GM12878 (cell line): Measurements from ENCODE around the gene EFNB2. TPM values are rescaled to one million over a fixed set of nuclear protein-coding genes. Genes with fewer than 3 reads are reported as not detected.

Source experiments
- BACH1 ChIP-seq: fragments of 450-650 bp; IDR thresholded peaks from 2 replicates; pipeline ENCODE4 v1.6.1; 2017; ENCODE audit warnings: mild to moderate bottlenecking, borderline replicate concordance
- E4F1 ChIP-seq: fragments of 450-650 bp; IDR thresholded peaks from 2 replicates; pipeline ENCODE4 v1.6.1; 2018; ENCODE audit warnings: borderline replicate concordance, mild to moderate bottlenecking; ENCODE audit not compliant: partially characterized antibody
- JUNB ChIP-seq: IDR thresholded peaks from 2 replicates; pipeline ENCODE4 v1.6.1; 2016; ENCODE audit warnings: antibody characterized with exemption, mild to moderate bottlenecking
- JUND ChIP-seq: IDR thresholded peaks from 2 replicates; pipeline ENCODE4 v1.6.1; 2012; ENCODE audit warnings: low read depth, mild to moderate bottlenecking, low read length, improper control_type of control experiment, moderate library complexity
- KAT2A ChIP-seq: conservative IDR thresholded peaks from 2 replicates; pipeline ENCODE4 v1.6.1; 2011; ENCODE audit warnings: low read depth, low read length; ENCODE audit not compliant: control insufficient read depth
- POU2F2 ChIP-seq: IDR thresholded peaks from 3 replicates; pipeline ENCODE4 v1.6.1; 2011; ENCODE audit warnings: low read depth, mild to moderate bottlenecking, low read length, borderline replicate concordance
- RUNX3 ChIP-seq: IDR thresholded peaks from 2 replicates; pipeline ENCODE4 v1.6.1; 2012; ENCODE audit warnings: low read length, inconsistent platforms
- SMARCA5 ChIP-seq: fragments of 450-650 bp; IDR thresholded peaks from 2 replicates; pipeline ENCODE4 v1.6.1; 2017; ENCODE audit warnings: mild to moderate bottlenecking
- WRNIP1 ChIP-seq: IDR thresholded peaks from 2 replicates; pipeline ENCODE4 v1.6.1; 2011; ENCODE audit warnings: low read depth, low read length, improper control_type of control experiment, borderline replicate concordance
- ZBTB11 ChIP-seq: fragments of 450-650 bp; formaldehyde crosslinking; IDR thresholded peaks from 2 replicates; pipeline ENCODE4 v1.5.0; 2022; ENCODE audit warnings: mild to moderate bottlenecking, missing genetic modification characterization
- ZNF592 ChIP-seq: fragments of 450-650 bp; IDR thresholded peaks from 2 replicates; pipeline ENCODE4 v1.6.1; 2017; ENCODE audit warnings: mild to moderate bottlenecking, moderate library complexity
- ZNF622 ChIP-seq: fragments of 450-650 bp; IDR thresholded peaks from 2 replicates; pipeline ENCODE4 v1.6.1; 2017; ENCODE audit warnings: mild to moderate bottlenecking, inconsistent platforms
- polyA plus RNA-seq, 11 experiments: library from polyadenylated mRNA; depleted of rRNA in 4 of 11; unstranded in 6 of 11; stranded (reverse) in 5 of 11; fragments of >200 nt; fragmentation: Nextera tagmentation in 4 of 11; fragmentation: Illumina TruSeq in 1 of 11; extraction: Ambion mirVana in 4 of 11; extraction: Trizol in 1 of 11; gene quantifications; 1 replicate in 1 of 11; 2 replicates in 10 of 11; pipeline versions ENCODE4 v1.2.1 to v1.2.3, GENCODE V29; 2011 to 2016; ENCODE audit warnings: inconsistent platforms in 2 of 11, missing spikeins in 2 of 11, low read depth in 1 of 11
- total RNA-seq, 4 experiments: library from RNA; depleted of rRNA in 3 of 4; stranded (reverse); fragments of >200 nt in 3 of 4; fragmentation: Illumina TruSeq in 1 of 4; extraction: Trizol in 1 of 4; gene quantifications; 2 replicates each; pipeline versions ENCODE4 v1.2.1 to v1.2.3, GENCODE V29; 2013 to 2021
- TF ChIP-seq, protein P1 (sequence below): fragments of 450-650 bp; formaldehyde crosslinking; IDR thresholded peaks from 2 replicates; pipeline ENCODE4 v1.4.0; 2020; ENCODE audit warnings: mild to moderate bottlenecking, moderate library complexity

EFNB2 gene
- total and polyA plus RNA-seq, 10 of the 15 experiments (the other 5 are each of a cell fraction or from before 2014, with no cell fraction given), result 0.12 to 1.5 (median 0.31) TPM; not detected in 1

DNA sequence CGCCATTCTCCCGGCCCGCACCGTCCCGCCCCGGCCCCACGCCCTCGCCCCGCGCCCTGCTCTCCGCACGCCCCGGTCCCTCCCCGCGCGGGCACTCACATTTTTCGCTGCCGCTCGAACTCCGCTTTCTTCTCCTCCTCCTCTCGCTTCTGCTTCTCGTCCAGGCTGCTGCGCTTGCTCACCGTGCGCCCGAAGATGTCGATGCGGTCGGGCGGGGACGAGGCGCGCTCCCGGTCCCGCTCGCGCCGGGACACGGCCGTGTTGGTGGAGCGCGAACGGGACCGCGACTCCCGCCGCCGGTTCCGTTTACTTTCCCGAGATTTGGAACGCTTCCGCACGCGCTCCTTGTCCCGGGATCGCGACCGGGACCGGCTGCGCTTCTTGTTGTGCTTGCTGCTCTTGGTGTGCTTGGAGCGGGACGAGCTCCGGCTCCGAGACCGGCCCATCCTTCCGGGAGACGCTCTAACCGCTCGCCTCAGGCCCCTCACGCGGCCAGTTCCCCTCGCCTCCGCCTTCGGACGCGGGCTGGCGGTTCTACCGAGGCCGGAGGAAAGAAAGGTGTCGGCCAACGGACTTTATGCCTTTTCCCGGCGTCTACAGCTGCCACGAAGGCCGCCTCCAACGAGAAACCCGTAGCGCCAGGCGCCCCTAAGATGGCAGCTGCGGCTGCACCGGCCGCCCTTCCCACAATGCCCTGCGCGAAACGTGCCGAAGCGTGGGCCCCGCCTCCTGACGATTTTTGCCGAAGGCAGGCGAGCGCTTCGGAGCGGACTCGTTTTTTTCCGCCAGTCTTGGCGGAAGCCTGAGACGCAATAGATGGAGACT is 32.2 kb upstream of the EFNB2 start, which contains the start of gene ARGLU1 (continued):
- TF ChIP-seq E4F1 (no peak), SMARCA5 (0 out of 2 replicates have a peak, but pooled peaks have one; percentile 46), JUND (no peak), ZBTB11 (CRISPR knock-in tag) (no peak), WRNIP1 (no peak), POU2F2 (peak; percentile 53; the same call in 1 of the 3 replicates), KAT2A (no peak), JUNB (0 out of 2 replicates have a peak, but pooled peaks have one; percentile 9), BACH1 (0 out of 2 replicates have a peak, but pooled peaks have one; percentile 19), ZNF592 (no peak), RUNX3 (peak; percentile 71), ZNF622 (no peak)
- TF ChIP-seq, protein P1, sequence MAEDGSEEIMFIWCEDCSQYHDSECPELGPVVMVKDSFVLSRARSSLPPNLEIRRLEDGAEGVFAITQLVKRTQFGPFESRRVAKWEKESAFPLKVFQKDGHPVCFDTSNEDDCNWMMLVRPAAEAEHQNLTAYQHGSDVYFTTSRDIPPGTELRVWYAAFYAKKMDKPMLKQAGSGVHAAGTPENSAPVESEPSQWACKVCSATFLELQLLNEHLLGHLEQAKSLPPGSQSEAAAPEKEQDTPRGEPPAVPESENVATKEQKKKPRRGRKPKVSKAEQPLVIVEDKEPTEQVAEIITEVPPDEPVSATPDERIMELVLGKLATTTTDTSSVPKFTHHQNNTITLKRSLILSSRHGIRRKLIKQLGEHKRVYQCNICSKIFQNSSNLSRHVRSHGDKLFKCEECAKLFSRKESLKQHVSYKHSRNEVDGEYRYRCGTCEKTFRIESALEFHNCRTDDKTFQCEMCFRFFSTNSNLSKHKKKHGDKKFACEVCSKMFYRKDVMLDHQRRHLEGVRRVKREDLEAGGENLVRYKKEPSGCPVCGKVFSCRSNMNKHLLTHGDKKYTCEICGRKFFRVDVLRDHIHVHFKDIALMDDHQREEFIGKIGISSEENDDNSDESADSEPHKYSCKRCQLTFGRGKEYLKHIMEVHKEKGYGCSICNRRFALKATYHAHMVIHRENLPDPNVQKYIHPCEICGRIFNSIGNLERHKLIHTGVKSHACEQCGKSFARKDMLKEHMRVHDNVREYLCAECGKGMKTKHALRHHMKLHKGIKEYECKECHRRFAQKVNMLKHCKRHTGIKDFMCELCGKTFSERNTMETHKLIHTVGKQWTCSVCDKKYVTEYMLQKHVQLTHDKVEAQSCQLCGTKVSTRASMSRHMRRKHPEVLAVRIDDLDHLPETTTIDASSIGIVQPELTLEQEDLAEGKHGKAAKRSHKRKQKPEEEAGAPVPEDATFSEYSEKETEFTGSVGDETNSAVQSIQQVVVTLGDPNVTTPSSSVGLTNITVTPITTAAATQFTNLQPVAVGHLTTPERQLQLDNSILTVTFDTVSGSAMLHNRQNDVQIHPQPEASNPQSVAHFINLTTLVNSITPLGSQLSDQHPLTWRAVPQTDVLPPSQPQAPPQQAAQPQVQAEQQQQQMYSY (CRISPR knock-in tag), result no peak
